Ishikawa (cell line): Measurements from ENCODE around the gene PPDPF.

ENCODE experiments used
- CEBPB ChIP-seq: IDR thresholded peaks from 2 replicates; pipeline ENCODE4 v1.6.1; 2012
- CREB1 ChIP-seq: IDR thresholded peaks from 2 replicates; pipeline ENCODE4 v1.6.1; 2012; ENCODE audit warnings: low read depth
- EGR1 ChIP-seq: IDR thresholded peaks from 2 replicates; pipeline ENCODE4 v1.6.1; 2012
- EP300 ChIP-seq: IDR thresholded peaks from 2 replicates; pipeline ENCODE4 v1.6.1; 2012; ENCODE audit warnings: borderline replicate concordance
- NFIC ChIP-seq: IDR thresholded peaks from 2 replicates; pipeline ENCODE4 v1.6.1; 2012
- RAD21 ChIP-seq: IDR thresholded peaks from 2 replicates; pipeline ENCODE4 v1.6.1; 2012; ENCODE audit warnings: low read depth
- REST ChIP-seq: IDR thresholded peaks from 2 replicates; pipeline ENCODE4 v1.6.1; 2012; ENCODE audit warnings: low read depth, mild to moderate bottlenecking
- TAF1 ChIP-seq: IDR thresholded peaks from 2 replicates; pipeline ENCODE4 v1.6.1; 2012; ENCODE audit warnings: low read depth, mild to moderate bottlenecking
- TCF12 ChIP-seq: IDR thresholded peaks from 2 replicates; pipeline ENCODE4 v1.6.1; 2012; ENCODE audit warnings: low read depth
- TEAD4 ChIP-seq: IDR thresholded peaks from 2 replicates; pipeline ENCODE4 v1.6.1; 2012
- YY1 ChIP-seq: IDR thresholded peaks from 2 replicates; pipeline ENCODE4 v1.6.1; 2012; ENCODE audit warnings: low read depth
- TF ChIP-seq, protein P1 (sequence below): IDR thresholded peaks from 2 replicates; pipeline ENCODE4 v1.6.1; 2012
- TF ChIP-seq, protein P2 (sequence below): IDR thresholded peaks from 2 replicates; pipeline ENCODE4 v1.6.1; 2012

DNA sequence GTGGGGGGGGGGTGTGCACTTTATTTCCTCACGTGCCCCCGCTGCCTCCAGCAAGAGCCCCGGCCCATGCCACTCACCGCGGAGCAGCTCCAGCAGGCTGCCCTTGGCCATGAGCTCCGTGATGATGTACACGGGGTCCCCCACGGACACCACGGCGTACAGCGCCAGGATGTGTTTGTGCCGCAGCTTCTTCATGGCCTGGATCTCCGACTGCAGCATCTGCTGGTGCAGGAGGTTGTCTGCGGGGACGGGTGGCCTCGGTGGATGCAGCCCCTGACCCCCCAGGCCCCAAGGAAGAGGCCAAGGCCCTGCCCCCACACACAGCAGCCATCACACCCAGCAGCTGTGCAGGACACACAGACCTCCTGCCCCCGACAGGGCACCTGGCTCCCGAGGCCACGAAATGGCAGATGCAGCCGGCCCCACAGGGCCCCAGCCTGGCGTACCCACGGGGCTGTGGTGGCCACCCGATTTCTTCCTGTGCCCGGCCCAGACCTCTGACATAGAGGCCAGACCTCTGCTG is 11.9 kb downstream of the PPDPF start:
- TF ChIP-seq YY1 (no peak), CREB1 (no peak), EP300 (no peak), EGR1 (no peak), NFIC (no peak), REST (no peak), TAF1 (no peak), RAD21 (no peak), TCF12 (no peak), CEBPB (no peak), TEAD4 (no peak)
- TF ChIP-seq, protein P1, sequence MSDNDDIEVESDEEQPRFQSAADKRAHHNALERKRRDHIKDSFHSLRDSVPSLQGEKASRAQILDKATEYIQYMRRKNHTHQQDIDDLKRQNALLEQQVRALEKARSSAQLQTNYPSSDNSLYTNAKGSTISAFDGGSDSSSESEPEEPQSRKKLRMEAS = no peak
- TF ChIP-seq, protein P2, sequence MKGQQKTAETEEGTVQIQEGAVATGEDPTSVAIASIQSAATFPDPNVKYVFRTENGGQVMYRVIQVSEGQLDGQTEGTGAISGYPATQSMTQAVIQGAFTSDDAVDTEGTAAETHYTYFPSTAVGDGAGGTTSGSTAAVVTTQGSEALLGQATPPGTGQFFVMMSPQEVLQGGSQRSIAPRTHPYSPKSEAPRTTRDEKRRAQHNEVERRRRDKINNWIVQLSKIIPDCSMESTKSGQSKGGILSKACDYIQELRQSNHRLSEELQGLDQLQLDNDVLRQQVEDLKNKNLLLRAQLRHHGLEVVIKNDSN = no peak
